Motor neuron (in vitro differentiated cells): ENCODE results near the gene KRTAP10-1. TPM values are rescaled to one million over a fixed set of nuclear protein-coding genes. Genes with fewer than 3 reads are reported as not detected.

Source experiments
- ATAC-seq, 8 experiments: fragments of 200-7000 bp; cut with Tn5 transposase; replicated peaks in 6 of 8; 2 replicates each; pipeline ENCODE4 v1.8.0; 2021; ENCODE audit warnings: mild to moderate bottlenecking in 8 of 8, moderate library complexity in 8 of 8
- H3K27ac ChIP-seq, 2 donors: fragments of 250-450 bp; sonication (Bioruptor Pico); 2 replicates each; pipeline ENCODE4 v1.9.0; 2021; ENCODE audit warnings: antibody characterized with exemption in 2 of 2, mild to moderate bottlenecking in 2 of 2, moderate library complexity in 1 of 2
- H3K4me1 ChIP-seq, 2 donors: fragments of 250-450 bp; sonication (Bioruptor Pico); replicated peaks in 1 of 2; 2 replicates each; pipeline ENCODE4 v1.6.1; 2021; ENCODE audit warnings: antibody characterized with exemption in 2 of 2, mild to moderate bottlenecking in 2 of 2, moderate library complexity in 1 of 2
- H3K4me3 ChIP-seq, 5 donors: fragments of 250-450 bp; sonication (Bioruptor Pico); 2 replicates each; pipeline ENCODE4 v1.9.0; 2021; ENCODE audit warnings: antibody characterized with exemption in 5 of 5, mild to moderate bottlenecking in 5 of 5, moderate library complexity in 4 of 5
- WGBS, 10 experiments: fragments of 450-650 bp; shearing (Covaris generic); methylation state at CpG; one replicate each; pipeline ENCODE4 v1.0.0; 2022; 5-methylcytosine and 5-hydroxymethylcytosine counted together
- in situ Hi-C, 9 experiments: fragments of 400-800 bp; cut with MboI; loops; one replicate each; pipeline ENCODE4 v1.15.0; 2021; ENCODE audit warnings: low sequenced_read_pairs in 9 of 9, low pct_unique_long_range_greater_than_20kb in 2 of 9; ENCODE audit not compliant: unreplicated experiment in 9 of 9
- total RNA-seq, 8 experiments: library from RNA; unstranded; fragments of 300-600 nt; gene quantifications; 2 replicates each; pipeline versions ENCODE4 v1.2.3 to v1.2.4, GENCODE V29; 2022

KRTAP10-1 gene
- total RNA-seq, 8 experiments from 2014 or later, result 0.18 to 1.1 (median 0.25) TPM; not detected in 5

GRCh38 chr21:44495611-44496563, 44.1 kb downstream of the KRTAP10-1 start:
- in situ Hi-C loops, result loop anchor here in 1 of 9 experiments (25.0 kb wide), 1 partner anchor 291 kb away; no protein-coding TSS in a partner anchor
- ATAC-seq, result peak in 2 of 8 experiments; percentile 55 to 84
- Histone ChIP-seq H3K27ac (no peak overlapping the region), H3K4me3 (no peak overlapping the region), H3K4me1 (peaks cover 23 to 27% of the 10 kb centered on the region in 2 donors)
- WGBS, 10 experiments, result 10 to 100% (median 59%) methylated on average over 1 to 12 of the region's 16 CpGs; no CpG with 5 or more reads in 2 of the 10 experiments

- H3K27ac ChIP-seq, result no peak overlapping the region
- ATAC-seq, result no peak
- in situ Hi-C loops, result loop anchor here in 1 of 9 experiments (25.0 kb wide), 1 partner anchor 292 kb away; no protein-coding TSS in a partner anchor
- no peak overlapping the region for H3K4me3 ChIP-seq
- WGBS, 10 experiments, result 6 to 100% (median 90%) methylated on average over 1 to 5 of the region's 13 CpGs; no CpG with 5 or more reads in 3 of the 10 experiments
- peaks cover 23 to 27% of the 10 kb centered on the region in 2 donors for H3K4me1 ChIP-seq
These were observed 45.0 kb downstream of the KRTAP10-1 start for GRCh38 chr21:44494956-44495355.

DNA sequence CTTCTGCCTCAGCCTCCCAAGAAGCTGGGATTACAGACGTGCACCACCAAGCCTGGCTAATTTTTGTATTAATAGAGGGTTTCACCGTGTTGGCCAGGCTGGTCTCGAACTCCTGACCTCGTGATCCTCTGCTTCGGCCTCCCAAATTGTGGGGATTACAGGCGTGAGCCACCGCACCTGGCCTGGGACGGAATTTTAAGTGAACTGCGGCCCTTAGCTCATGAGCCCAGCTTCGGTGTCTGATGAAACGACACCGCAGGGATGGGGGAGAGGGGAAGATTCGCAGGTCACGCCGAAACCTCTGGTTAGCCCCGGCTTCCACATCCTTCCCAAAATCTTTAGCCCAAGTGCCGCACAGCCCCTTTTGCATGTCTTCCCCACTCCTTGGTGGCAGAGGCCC, 45.6 kb downstream of the KRTAP10-1 start:
- H3K27ac ChIP-seq, result no peak overlapping the region
- in situ Hi-C loops, result loop anchor here in 1 of 9 experiments (25.0 kb wide), 1 partner anchor 293 kb away; no protein-coding TSS in a partner anchor
- WGBS, 10 experiments, result 24 to 100% (median 71%) methylated on average over 1 to 15 of the region's 17 CpGs; no CpG with 5 or more reads in 5 of the 10 experiments
- H3K4me3 ChIP-seq, result no peak overlapping the region
- ATAC-seq, result no peak
- H3K4me1 ChIP-seq, result peaks cover 23 to 27% of the 10 kb centered on the region in 2 donors

GRCh38 chr21:44492567-44493385, 47.2 kb downstream of the KRTAP10-1 start:
- Histone ChIP-seq H3K4me3 (no peak overlapping the region), H3K27ac (no peak overlapping the region), H3K4me1 (peaks cover 19 to 23% of the 10 kb centered on the region in 2 donors)
- no peak for ATAC-seq
- WGBS, 10 experiments, result 32 to 100% (median 89%) methylated on average over 2 to 8 of the region's 9 CpGs; no CpG with 5 or more reads in 4 of the 10 experiments
- in situ Hi-C loops, result loop anchor here in 1 of 9 experiments (25.0 kb wide), 1 partner anchor 295 kb away; no protein-coding TSS in a partner anchor

GRCh38 chr21:44490816-44491215, 49.2 kb downstream of the KRTAP10-1 start:
- in situ Hi-C loops, result loop anchor here in 1 of 9 experiments (25.0 kb wide), 1 partner anchor 296 kb away; no protein-coding TSS in a partner anchor
- Histone ChIP-seq H3K27ac (no peak overlapping the region), H3K4me1 (peaks cover 2 to 4% of the 10 kb centered on the region in 2 donors), H3K4me3 (no peak overlapping the region)
- ATAC-seq, result no peak
- 60 to 99% (median 85%) methylated on average over 1 to 9 of the region's 9 CpGs; no CpG with 5 or more reads in 3 of the 10 experiments for WGBS, 10 experiments

DNA sequence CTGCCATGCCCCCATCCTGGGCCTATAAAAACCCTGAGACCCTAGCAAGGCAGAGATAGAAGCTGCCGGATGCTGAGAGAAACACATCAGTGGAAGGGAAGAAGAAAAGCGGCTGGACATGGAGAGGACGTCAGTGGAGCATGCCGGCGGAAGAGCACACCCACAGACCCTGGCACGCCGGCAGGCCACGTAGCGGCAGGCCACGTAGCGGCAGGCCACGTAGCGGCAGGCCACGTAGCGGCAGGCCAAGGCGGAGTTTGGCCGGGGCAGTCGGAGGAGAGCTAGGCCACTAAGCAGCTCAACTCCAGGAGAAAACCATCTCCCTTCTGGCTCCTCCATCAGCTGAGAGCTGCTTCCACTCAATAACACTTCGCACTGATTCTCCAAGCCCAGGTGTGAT, 49.6 kb downstream of the KRTAP10-1 start:
- no peak for ATAC-seq
- Histone ChIP-seq H3K27ac (no peak overlapping the region), H3K4me3 (no peak overlapping the region), H3K4me1 (no peaks in the 10 kb centered on the region)
- WGBS, 10 experiments, result 60 to 98% (median 92%) methylated on average over 2 to 13 of the region's 19 CpGs; no CpG with 5 or more reads in 2 of the 10 experiments
- in situ Hi-C loops, result loop anchor here in 1 of 9 experiments (25.0 kb wide), 1 partner anchor 297 kb away; no protein-coding TSS in a partner anchor

GRCh38 chr21:44489962-44490361, 50.0 kb downstream of the KRTAP10-1 start:
- Histone ChIP-seq H3K27ac (no peak overlapping the region), H3K4me3 (no peak overlapping the region), H3K4me1 (no peaks in the 10 kb centered on the region)
- 0 to 60% (median 27%) methylated on average over 1 to 6 of the region's 7 CpGs; no CpG with 5 or more reads in 2 of the 10 experiments for WGBS, 10 experiments
- ATAC-seq, result no peak
- in situ Hi-C loops, result loop anchor here in 1 of 9 experiments (25.0 kb wide), 1 partner anchor 297 kb away; no protein-coding TSS in a partner anchor

Other genes starting within 250 kb of the KRTAP10-1 start
- 100 to 1,000 TPM in 2 of 8 experiments, 10 to 100 TPM in 6; 43.6 to 204 (median 61.9) TPM for gene PFKL, start 240.1 kb downstream of the KRTAP10-1 start, total RNA-seq
- 10 to 100 TPM; 12.5 to 19.0 (median 16.7) TPM for gene CFAP410, start 200.8 kb downstream of the KRTAP10-1 start, total RNA-seq
- gene TRPM2, start 186.6 kb downstream of the KRTAP10-1 start, total RNA-seq, result under 1 TPM; 0.05 to 0.35 (median 0.15) TPM
- 1 to 10 TPM in 5 of 8 experiments, under 1 TPM in 3; 0.18 to 4.8 (median 2.6) TPM for gene LRRC3, start 84.7 kb downstream of the KRTAP10-1 start, total RNA-seq
- gene KRTAP10-2, start 11.3 kb upstream of the KRTAP10-1 start, total RNA-seq, result 1 to 10 TPM in 1 of 8 experiments, under 1 TPM in 3, not detected in 4; 0.17 to 1.1 (median 0.47) TPM
- 1 to 10 TPM in 1 of 8 experiments, under 1 TPM in 4, not detected in 3; 0.23 to 1.1 (median 0.46) TPM for gene KRTAP10-3, start 18.6 kb upstream of the KRTAP10-1 start, total RNA-seq
- under 1 TPM in 3 of 8 experiments, not detected in 5; 0.41 to 1.00 (median 0.87) TPM for gene KRTAP10-4, start 33.5 kb upstream of the KRTAP10-1 start, total RNA-seq
- 1 to 10 TPM in 1 of 8 experiments, under 1 TPM in 3, not detected in 4; 0.17 to 1.1 (median 0.43) TPM for gene KRTAP10-5, start 40.4 kb upstream of the KRTAP10-1 start, total RNA-seq
- under 1 TPM in 4 of 8 experiments, not detected in 4; 0.23 to 0.71 (median 0.35) TPM for gene KRTAP10-6, start 52.3 kb upstream of the KRTAP10-1 start, total RNA-seq
- under 1 TPM in 3 of 8 experiments, not detected in 5; 0.13 to 0.47 (median 0.20) TPM for gene KRTAP10-7, start 60.4 kb upstream of the KRTAP10-1 start, total RNA-seq
- gene KRTAP10-8, start 71.9 kb upstream of the KRTAP10-1 start, total RNA-seq, result under 1 TPM in 4 of 8 experiments, not detected in 4; 0.41 to 0.67 (median 0.44) TPM
- 1 to 10 TPM in 1 of 8 experiments, under 1 TPM in 4, not detected in 3; 0.18 to 1.0 (median 0.46) TPM for gene KRTAP10-9, start 86.9 kb upstream of the KRTAP10-1 start, total RNA-seq
- 1 to 10 TPM in 1 of 8 experiments, under 1 TPM in 3, not detected in 4; 0.17 to 1.1 (median 0.51) TPM for gene KRTAP10-10, start 97.2 kb upstream of the KRTAP10-1 start, total RNA-seq
- under 1 TPM in 2 of 8 experiments, not detected in 6; 0.49 to 0.66 TPM for gene KRTAP10-11, start 106.2 kb upstream of the KRTAP10-1 start, total RNA-seq
- gene KRTAP12-4, start 114.5 kb upstream of the KRTAP10-1 start, total RNA-seq, result not detected
- not detected for gene KRTAP12-3, start 117.7 kb upstream of the KRTAP10-1 start, total RNA-seq
- gene KRTAP12-2, start 126.7 kb upstream of the KRTAP10-1 start, total RNA-seq, result not detected
- under 1 TPM in 1 of 8 experiments, not detected in 7; 0.90 TPM for gene KRTAP12-1, start 142.0 kb upstream of the KRTAP10-1 start, total RNA-seq
- gene KRTAP10-12, start 157.0 kb upstream of the KRTAP10-1 start, total RNA-seq, result under 1 TPM in 3 of 8 experiments, not detected in 5; 0.29 to 0.85 (median 0.56) TPM
- under 1 TPM in 7 of 8 experiments, not detected in 1; 0.21 to 0.66 (median 0.31) TPM for gene TSPEAR, start 171.4 kb upstream of the KRTAP10-1 start, total RNA-seq